ENCODE results near the gene PPAN.

DNA sequence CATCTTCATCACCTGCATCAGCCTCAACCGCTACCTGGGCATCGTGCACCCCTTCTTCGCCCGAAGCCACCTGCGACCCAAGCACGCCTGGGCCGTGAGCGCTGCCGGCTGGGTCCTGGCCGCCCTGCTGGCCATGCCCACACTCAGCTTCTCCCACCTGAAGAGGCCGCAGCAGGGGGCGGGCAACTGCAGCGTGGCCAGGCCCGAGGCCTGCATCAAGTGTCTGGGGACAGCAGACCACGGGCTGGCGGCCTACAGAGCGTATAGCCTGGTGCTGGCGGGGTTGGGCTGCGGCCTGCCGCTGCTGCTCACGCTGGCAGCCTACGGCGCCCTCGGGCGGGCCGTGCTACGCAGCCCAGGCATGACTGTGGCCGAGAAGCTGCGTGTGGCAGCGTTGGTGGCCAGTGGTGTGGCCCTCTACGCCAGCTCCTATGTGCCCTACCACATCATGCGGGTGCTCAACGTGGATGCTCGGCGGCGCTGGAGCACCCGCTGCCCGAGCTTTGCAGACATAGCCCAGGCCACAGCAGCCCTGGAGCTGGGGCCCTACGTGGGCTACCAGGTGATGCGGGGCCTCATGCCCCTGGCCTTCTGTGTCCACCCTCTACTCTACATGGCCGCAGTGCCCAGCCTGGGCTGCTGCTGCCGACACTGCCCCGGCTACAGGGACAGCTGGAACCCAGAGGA, 7.9 kb downstream of the PPAN start:
- TF ChIP-seq, protein P1, sequence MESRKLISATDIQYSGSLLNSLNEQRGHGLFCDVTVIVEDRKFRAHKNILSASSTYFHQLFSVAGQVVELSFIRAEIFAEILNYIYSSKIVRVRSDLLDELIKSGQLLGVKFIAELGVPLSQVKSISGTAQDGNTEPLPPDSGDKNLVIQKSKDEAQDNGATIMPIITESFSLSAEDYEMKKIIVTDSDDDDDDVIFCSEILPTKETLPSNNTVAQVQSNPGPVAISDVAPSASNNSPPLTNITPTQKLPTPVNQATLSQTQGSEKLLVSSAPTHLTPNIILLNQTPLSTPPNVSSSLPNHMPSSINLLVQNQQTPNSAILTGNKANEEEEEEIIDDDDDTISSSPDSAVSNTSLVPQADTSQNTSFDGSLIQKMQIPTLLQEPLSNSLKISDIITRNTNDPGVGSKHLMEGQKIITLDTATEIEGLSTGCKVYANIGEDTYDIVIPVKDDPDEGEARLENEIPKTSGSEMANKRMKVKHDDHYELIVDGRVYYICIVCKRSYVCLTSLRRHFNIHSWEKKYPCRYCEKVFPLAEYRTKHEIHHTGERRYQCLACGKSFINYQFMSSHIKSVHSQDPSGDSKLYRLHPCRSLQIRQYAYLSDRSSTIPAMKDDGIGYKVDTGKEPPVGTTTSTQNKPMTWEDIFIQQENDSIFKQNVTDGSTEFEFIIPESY (IDR thresholded peaks at IDR 0.05; ENCODE audit: extremely low read depth, insufficient replicate concordance, low read length), result no peak
- TF ChIP-seq, protein P2, sequence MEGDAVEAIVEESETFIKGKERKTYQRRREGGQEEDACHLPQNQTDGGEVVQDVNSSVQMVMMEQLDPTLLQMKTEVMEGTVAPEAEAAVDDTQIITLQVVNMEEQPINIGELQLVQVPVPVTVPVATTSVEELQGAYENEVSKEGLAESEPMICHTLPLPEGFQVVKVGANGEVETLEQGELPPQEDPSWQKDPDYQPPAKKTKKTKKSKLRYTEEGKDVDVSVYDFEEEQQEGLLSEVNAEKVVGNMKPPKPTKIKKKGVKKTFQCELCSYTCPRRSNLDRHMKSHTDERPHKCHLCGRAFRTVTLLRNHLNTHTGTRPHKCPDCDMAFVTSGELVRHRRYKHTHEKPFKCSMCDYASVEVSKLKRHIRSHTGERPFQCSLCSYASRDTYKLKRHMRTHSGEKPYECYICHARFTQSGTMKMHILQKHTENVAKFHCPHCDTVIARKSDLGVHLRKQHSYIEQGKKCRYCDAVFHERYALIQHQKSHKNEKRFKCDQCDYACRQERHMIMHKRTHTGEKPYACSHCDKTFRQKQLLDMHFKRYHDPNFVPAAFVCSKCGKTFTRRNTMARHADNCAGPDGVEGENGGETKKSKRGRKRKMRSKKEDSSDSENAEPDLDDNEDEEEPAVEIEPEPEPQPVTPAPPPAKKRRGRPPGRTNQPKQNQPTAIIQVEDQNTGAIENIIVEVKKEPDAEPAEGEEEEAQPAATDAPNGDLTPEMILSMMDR (IDR thresholded peaks at IDR 0.05 in 2 of 3, conservative IDR thresholded peaks at IDR 0.05 in 1 of 3; ENCODE audit: borderline replicate concordance in 1 of 3, insufficient read depth in 1 of 3, low read depth in 2 of 3, low read length in 2 of 3), result no peak
- TF ChIP-seq SIN3A (IDR thresholded peaks at IDR 0.05; ENCODE audit: low read depth), result no peak
